MM.1S (cell line): ENCODE data around the gene DUXB.

Experiments
- CTCF ChIP-seq: fragments of 300-600 bp; sonication (generic); IDR thresholded peaks from 2 replicates; pipeline ENCODE4 v1.5.1; 2016; ENCODE audit warnings: antibody characterized with exemption, low read length, mixed read lengths
- EZH2phosphoT487 ChIP-seq: fragments of 300-600 bp; sonication (generic); IDR thresholded peaks from 2 replicates; pipeline ENCODE4 v1.6.1; 2018; ENCODE audit warnings: antibody characterized with exemption, low read length

- TF ChIP-seq CTCF (no peak), EZH2phosphoT487 (no peak)
Measured at GRCh38 chr16:75648265-75649076, 52.8 kb downstream of the DUXB start.
